Loucy (cell line): Measurements from ENCODE around the gene TSPAN4.

Experiments
- EZH2phosphoT487 ChIP-seq: fragments of 200-600 bp; IDR thresholded peaks from 2 replicates; pipeline ENCODE4 v1.6.1; 2018; ENCODE audit warnings: antibody characterized with exemption, mild to moderate bottlenecking, moderate library complexity, borderline replicate concordance
- TF ChIP-seq, protein P1 (sequence below): fragments of 200-600 bp; sonication (generic); conservative IDR thresholded peaks from 2 replicates; pipeline ENCODE4 v1.5.1; 2014; ENCODE audit warnings: mild to moderate bottlenecking, antibody characterized with exemption, low read length

DNA sequence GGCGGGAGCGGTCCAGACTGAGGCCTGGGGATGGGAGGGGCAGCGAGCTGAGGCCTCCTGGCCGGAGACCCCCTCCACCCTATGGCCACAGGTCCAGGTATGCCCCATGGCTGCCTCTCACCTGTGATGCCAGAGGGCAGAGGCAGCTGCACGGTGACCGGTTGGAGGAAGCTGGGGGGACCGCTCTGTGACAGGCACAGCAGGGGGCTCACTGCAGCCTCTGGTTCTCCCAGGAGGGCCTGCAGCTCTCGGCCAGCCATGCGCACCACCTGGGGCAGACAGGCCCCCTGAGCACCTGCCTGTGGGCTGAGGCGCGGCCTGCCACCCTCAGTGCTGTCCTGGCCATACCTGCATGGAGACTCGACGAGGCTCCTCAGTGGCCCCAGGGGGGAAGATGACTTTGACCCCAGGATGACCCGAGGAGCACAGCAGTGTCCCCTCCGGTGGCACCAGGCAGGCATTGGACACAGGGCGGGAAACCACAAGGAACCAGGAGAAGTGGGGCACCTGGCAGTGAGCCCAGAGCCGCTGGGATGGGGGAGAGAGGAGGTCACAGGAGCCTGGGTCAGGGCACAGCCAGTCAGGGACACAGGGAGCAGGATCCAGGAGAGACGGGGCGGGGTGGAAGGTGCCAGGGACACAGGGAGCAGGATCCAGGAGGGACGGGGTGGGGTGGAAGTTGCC, 41.4 kb upstream of the TSPAN4 start:
- TF ChIP-seq, protein P1, sequence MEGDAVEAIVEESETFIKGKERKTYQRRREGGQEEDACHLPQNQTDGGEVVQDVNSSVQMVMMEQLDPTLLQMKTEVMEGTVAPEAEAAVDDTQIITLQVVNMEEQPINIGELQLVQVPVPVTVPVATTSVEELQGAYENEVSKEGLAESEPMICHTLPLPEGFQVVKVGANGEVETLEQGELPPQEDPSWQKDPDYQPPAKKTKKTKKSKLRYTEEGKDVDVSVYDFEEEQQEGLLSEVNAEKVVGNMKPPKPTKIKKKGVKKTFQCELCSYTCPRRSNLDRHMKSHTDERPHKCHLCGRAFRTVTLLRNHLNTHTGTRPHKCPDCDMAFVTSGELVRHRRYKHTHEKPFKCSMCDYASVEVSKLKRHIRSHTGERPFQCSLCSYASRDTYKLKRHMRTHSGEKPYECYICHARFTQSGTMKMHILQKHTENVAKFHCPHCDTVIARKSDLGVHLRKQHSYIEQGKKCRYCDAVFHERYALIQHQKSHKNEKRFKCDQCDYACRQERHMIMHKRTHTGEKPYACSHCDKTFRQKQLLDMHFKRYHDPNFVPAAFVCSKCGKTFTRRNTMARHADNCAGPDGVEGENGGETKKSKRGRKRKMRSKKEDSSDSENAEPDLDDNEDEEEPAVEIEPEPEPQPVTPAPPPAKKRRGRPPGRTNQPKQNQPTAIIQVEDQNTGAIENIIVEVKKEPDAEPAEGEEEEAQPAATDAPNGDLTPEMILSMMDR, result no peak
- no peak for TF ChIP-seq EZH2phosphoT487
